COR-L47 (cell line): ENCODE data around the gene HEPHL1.
"Not testable (repeated sequence)": the region's sequence is repeated elsewhere in the genome, so short reads cannot be mapped to it uniquely, and the experiment has no call there.

Experiments
- DNase-seq: peaks from one replicate; lab custom pipeline; 2025; lab: John Stamatoyannopoulos, UW

The HEPHL1 gene

GRCh38 chr11:94084164-94084563, 63.0 kb downstream of the HEPHL1 start:
- no peak for DNase-seq

GRCh38 chr11:94088906-94089305, 67.8 kb downstream of the HEPHL1 start:
- no peak for DNase-seq

- no peak for DNase-seq
Observed at GRCh38 chr11:94089341-94089740, 68.2 kb downstream of the HEPHL1 start.

- no peak for DNase-seq
Observed at GRCh38 chr11:94090401-94090800, 69.2 kb downstream of the HEPHL1 start.

GRCh38 chr11:94091091-94091490, 69.9 kb downstream of the HEPHL1 start:
- no peak for DNase-seq

- no peak for DNase-seq
Observed at GRCh38 chr11:94100253-94100652, 79.1 kb downstream of the HEPHL1 start.

- no peak for DNase-seq
Observed at GRCh38 chr11:94103471-94103870, 82.3 kb downstream of the HEPHL1 start.

GRCh38 chr11:94104734-94105133, 83.6 kb downstream of the HEPHL1 start:
- DNase-seq, result no peak

GRCh38 chr11:94106716-94107115, 85.6 kb downstream of the HEPHL1 start:
- DNase-seq, result no peak

- no peak for DNase-seq
Observed at GRCh38 chr11:94107363-94107762, 86.2 kb downstream of the HEPHL1 start.

GRCh38 chr11:94111241-94111640, 90.1 kb downstream of the HEPHL1 start:
- DNase-seq, result no peak

GRCh38 chr11:94111660-94112059, 90.5 kb downstream of the HEPHL1 start:
- no peak for DNase-seq

- no peak for DNase-seq
Observed at GRCh38 chr11:94112206-94112953, 91.2 kb downstream of the HEPHL1 start.

- DNase-seq, result no peak
Observed at GRCh38 chr11:94117197-94117574, 96.0 kb downstream of the HEPHL1 start.

GRCh38 chr11:94117871-94118270, 96.7 kb downstream of the HEPHL1 start:
- DNase-seq, result no peak

GRCh38 chr11:94119676-94120075, 98.5 kb downstream of the HEPHL1 start:
- not testable (repeated sequence) for DNase-seq

- not testable (repeated sequence) for DNase-seq
Observed at GRCh38 chr11:94120516-94120915, 99.4 kb downstream of the HEPHL1 start.

GRCh38 chr11:94120946-94121345, 99.8 kb downstream of the HEPHL1 start:
- no peak for DNase-seq

- no peak for DNase-seq
Observed at GRCh38 chr11:94125407-94126115, 104.4 kb downstream of the HEPHL1 start.

- no peak for DNase-seq
Observed at GRCh38 chr11:94127638-94128037, 106.5 kb downstream of the HEPHL1 start.

- DNase-seq, result peak; percentile 40
Observed at GRCh38 chr11:94128291-94128745, 107.2 kb downstream of the HEPHL1 start.

- DNase-seq, result peak; percentile 77
Observed at GRCh38 chr11:94128746-94129511, 107.8 kb downstream of the HEPHL1 start, which contains the start of gene PANX1. Gene PANX1 (plus strand): TSS chr11:94128841. CDS start chr11:94129313, 472 bp downstream.
